Measurements from ENCODE around the gene TNRC6A.
"Not testable (repeated sequence)": the region's sequence is repeated elsewhere in the genome, so short reads cannot be mapped to it uniquely, and the experiment has no call there.

TNRC6A gene

GRCh38 chr16:24805484-24805883 is 76.0 kb downstream of the TNRC6A start:
- no peak overlapping the region for H3K4me3 ChIP-seq (ENCODE audit: low read length)
- DNase-seq (ENCODE audit: low read depth) = no peak
- no peak for TF ChIP-seq CTCF (conservative IDR thresholded peaks at IDR 0.05; ENCODE audit: low read depth, low read length)

DNA sequence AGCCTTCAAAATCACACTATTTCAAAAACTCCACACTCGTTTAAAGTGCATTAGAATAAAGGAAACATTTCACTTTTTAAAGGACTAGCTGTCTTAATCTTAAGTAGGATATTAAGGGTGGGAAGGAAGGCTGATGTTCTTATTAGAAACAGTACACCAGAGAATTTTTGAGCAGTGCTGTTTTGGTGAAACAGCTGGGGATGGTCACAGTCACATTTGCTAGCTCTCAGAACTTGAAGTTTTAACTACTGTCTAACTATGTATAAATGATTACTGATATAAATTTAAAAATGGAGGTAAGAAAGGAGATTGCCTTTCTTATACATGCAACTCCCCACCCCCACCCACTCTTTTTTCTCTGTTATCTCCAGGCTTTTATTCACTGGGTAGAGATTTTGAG is 77.8 kb downstream of the TNRC6A start:
- no peak for TF ChIP-seq CTCF (conservative IDR thresholded peaks at IDR 0.05; ENCODE audit: low read depth, low read length)
- DNase-seq (ENCODE audit: low read depth) = no peak
- H3K4me3 ChIP-seq (ENCODE audit: low read length) = no peak overlapping the region

DNA sequence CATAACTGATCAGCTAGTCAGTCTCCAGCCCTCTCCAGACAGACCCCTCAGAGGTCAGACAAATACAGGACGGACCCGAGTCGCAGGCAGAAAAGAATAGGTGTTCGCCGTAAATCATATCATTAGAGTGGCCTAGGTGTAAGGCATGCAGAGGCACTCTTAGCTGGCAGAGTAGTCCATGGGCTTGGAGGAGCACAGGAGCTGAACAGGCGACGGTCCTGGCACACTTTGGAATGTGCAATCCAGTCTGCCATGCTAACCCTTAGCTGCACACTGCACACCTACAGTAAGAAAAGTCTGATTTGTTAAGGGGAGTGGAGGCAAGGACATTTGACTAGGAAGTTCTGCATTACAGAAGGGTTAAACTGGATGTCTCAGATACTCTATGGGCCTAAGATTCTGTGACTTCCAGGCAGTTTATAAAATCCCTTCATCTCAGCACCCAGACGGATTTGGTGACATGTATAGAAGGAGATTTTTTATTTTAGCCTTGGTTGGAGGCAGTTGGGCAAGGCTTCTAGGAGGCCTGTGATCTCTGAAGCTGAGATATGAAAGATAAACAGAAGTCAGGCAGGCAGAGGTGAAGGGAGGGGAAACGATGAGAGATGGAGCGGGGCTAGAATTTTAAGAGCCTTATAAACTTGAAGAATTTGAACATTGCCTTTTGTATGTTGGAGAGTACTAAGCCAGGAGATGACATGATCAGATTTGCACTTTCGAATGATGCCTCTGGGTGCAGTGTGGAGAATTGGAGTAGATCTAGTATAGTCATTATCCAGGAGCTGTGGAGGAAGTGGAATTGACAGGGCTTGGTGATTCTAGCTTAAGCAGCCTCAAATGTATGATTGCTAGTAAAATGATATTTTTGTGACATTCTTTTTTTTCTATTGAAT is 81.7 kb downstream of the TNRC6A start:
- no peak for DNase-seq (ENCODE audit: low read depth)
- no peak for TF ChIP-seq CTCF (conservative IDR thresholded peaks at IDR 0.05; ENCODE audit: low read depth, low read length)
- no peak overlapping the region for H3K4me3 ChIP-seq (ENCODE audit: low read length)

DNA sequence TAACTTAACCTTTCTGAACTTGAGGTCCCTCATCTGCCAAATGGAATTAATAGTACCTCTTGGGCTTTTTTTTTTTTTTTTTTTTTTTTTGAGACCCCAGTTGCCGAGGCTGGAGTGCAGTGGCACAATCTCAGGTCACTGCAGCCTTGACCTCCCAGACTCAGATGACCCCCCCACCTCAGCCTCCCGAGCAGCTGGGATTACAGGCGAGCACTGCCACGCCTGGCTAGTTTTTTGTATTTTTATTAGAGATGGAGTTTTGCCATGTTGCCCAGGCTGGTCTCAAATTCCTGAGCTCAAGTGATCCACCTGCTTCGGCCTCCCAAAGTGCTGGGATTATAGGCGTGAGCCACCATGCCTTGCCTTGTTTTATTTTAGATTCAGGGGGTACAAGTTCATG is 83.4 kb downstream of the TNRC6A start:
- H3K4me3 ChIP-seq (ENCODE audit: low read length); DNase-seq (ENCODE audit: low read depth): not testable (repeated sequence)

DNA sequence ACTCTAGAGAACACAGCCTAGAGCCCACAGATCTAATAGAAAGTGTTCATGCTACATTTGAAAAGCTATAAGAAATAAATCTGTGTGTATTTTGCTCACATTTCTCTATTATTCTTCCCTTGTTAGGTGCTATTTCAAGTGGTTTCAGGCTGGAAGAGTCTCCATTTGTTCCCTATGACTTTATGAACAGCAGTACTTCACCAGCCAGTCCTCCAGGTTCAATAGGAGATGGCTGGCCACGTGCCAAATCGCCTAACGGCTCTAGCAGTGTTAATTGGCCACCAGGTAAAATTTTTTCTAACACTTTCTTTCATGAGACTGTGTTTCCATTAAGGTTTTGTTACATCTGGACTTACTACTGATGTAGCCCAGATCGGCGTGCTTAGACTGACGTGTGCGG is 85.6 kb downstream of the TNRC6A start:
- no peak overlapping the region for H3K4me3 ChIP-seq (ENCODE audit: low read length)
- TF ChIP-seq CTCF (conservative IDR thresholded peaks at IDR 0.05; ENCODE audit: low read depth, low read length) = no peak
- no peak for DNase-seq (ENCODE audit: low read depth)

- TF ChIP-seq CTCF (conservative IDR thresholded peaks at IDR 0.05; ENCODE audit: low read depth, low read length) = no peak
- H3K4me3 ChIP-seq (ENCODE audit: low read length) = no peak overlapping the region
- DNase-seq (ENCODE audit: low read depth) = no peak
Measured at GRCh38 chr16:24816688-24817087, 87.2 kb downstream of the TNRC6A start.

DNA sequence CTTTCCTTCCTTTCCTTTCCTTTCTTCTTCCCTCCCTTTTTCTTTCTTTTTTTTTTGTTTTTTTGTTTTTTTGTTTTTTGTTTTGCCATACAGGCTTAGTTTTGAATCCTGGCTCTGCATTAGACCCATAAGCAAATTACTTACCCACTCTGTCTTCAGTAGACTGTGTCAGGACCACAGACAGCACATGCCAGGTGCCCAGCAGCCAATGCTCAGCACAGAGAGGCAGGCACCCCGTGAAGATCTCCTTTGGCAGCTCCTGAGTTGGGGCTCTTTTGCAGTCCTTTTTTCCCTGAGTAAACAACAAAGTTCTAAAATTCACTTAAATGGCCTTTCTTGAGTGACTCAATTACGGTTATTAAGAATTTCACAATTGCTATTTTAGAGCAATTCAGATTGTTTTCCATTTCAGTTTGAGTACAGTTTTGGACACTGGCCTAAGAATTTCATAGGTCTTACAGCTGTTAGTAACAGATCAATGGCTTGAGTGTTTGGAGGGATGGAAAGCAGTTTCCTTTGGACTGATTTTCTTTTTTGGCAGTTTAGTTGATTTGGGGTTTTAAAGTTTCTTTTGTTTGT is 90.1 kb downstream of the TNRC6A start:
- no peak overlapping the region for H3K4me3 ChIP-seq (ENCODE audit: low read length)
- no peak for TF ChIP-seq CTCF (conservative IDR thresholded peaks at IDR 0.05; ENCODE audit: low read depth, low read length)
- no peak for DNase-seq (ENCODE audit: low read depth)

Data from retinal pigment epithelial cell (primary cell).